ENCODE measurements around the gene NSMF. TPM values are rescaled to one million over a fixed set of nuclear protein-coding genes. Genes with fewer than 3 reads are reported as not detected.

Gene NSMF
- total and polyA plus RNA-seq, 2 donors (not counting 1 experiment from before 2014, with no cell fraction given) = 28.7 to 59.4 TPM

DNA sequence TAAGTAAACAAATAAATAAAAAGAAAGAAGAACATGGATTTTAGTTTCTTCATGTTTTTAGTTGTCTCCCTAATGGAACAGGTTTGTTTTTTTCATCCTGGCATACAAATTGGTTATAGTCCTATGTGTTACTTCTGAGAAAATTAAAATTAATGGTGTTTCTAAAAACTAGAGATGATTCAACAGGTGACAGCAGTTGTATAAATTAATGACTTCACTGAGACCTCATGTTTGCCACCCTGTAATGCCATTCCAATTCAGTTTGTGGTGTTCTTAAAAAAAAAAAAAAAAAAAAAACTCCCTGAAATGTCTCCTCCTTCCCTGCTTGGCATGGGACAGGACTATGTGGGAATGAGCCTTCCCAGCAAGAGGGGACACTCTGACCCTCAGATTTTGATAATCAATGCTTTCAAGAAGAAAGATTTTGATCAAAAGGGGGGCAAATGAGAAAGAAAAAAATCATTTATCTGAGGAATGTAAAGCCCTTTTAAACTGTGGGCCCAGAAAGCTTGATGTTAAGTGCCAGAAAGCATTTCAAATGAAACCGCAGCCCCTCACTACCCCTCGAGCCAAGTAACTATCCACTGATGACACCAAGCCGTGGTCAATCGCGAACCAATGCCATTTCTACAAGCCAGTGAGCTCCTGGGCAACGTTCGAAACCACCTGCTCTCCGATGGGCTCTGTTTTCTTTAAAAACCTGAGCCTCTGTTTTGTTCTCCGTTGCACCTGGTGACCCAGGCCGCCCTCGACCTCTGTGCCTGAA, 37.1 kb downstream of the NSMF start:
- TF ChIP-seq EZH2 (IDR thresholded peaks at IDR 0.05; ENCODE audit: borderline replicate concordance, insufficient read depth, low read depth, low read length, poor library complexity, severe bottlenecking) = no peak
- TF ChIP-seq, protein P1, sequence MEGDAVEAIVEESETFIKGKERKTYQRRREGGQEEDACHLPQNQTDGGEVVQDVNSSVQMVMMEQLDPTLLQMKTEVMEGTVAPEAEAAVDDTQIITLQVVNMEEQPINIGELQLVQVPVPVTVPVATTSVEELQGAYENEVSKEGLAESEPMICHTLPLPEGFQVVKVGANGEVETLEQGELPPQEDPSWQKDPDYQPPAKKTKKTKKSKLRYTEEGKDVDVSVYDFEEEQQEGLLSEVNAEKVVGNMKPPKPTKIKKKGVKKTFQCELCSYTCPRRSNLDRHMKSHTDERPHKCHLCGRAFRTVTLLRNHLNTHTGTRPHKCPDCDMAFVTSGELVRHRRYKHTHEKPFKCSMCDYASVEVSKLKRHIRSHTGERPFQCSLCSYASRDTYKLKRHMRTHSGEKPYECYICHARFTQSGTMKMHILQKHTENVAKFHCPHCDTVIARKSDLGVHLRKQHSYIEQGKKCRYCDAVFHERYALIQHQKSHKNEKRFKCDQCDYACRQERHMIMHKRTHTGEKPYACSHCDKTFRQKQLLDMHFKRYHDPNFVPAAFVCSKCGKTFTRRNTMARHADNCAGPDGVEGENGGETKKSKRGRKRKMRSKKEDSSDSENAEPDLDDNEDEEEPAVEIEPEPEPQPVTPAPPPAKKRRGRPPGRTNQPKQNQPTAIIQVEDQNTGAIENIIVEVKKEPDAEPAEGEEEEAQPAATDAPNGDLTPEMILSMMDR (IDR thresholded peaks at IDR 0.05) = no peak
- 4% methylated on average over 11 of the region's 11 CpGs for WGBS (ENCODE audit: insufficient coverage)
- H3K27me3 ChIP-seq (replicated peaks in 1 of 4; ENCODE audit: control extremely low read depth in 1 of 4, control insufficient read depth in 3 of 4, insufficient read depth in 4 of 4, low read length in 3 of 4) = no peaks in the 10 kb centered on the region
- H3K36me3 ChIP-seq (replicated peaks in 1 of 2; ENCODE audit: control extremely low read depth in 1 of 2, control insufficient read depth in 1 of 2, extremely low read depth in 1 of 2, insufficient read depth in 2 of 2, low read length in 1 of 2) = no peaks in the 10 kb centered on the region
- no peaks in the 10 kb centered on the region for H3K27me3 Mint-ChIP-seq
- peak overlapping the region; percentile 74 for H3K9ac ChIP-seq (ENCODE audit: low read length)
- POLR2A ChIA-PET = interaction anchor here (1.4 to 3.1 kb wide), 4 partner anchors 32 to 167 kb away, joined by 3 to 13 read pairs (median 6); partner anchors contain the start of genes NELFB, NSMF and TOR4A
- DNase-seq (no peak), ATAC-seq (ENCODE audit: low read depth) (no peak)
- peak overlapping the region; percentile 74 for H2AFZ ChIP-seq (ENCODE audit: insufficient read depth, low read depth, low read length, poor library complexity, severe bottlenecking)
- peaks cover 12 to 19% of the 10 kb centered on the region in 2 donors for H3K4me1 ChIP-seq (ENCODE audit: control insufficient read depth in 2 of 2, insufficient read depth in 2 of 2, low read length in 2 of 2)
- H3K4me2 ChIP-seq (replicated peaks; ENCODE audit: low read depth, low read length, poor library complexity, severe bottlenecking) = peak overlapping the region; percentile 87
- peak overlapping the region; percentile 36 to 70 (median 65) for H3K4me3 ChIP-seq (ENCODE audit: control extremely low read depth in 1 of 5, extremely low read depth in 1 of 5, insufficient read depth in 1 of 5, low read depth in 2 of 5, low read length in 4 of 5)
- H3K4me1 Mint-ChIP-seq = peaks cover 11% of the 10 kb centered on the region
- H3K27ac Mint-ChIP-seq = peak overlapping the region; percentile 59
- no peaks in the 10 kb centered on the region for H3K9me3 Mint-ChIP-seq (ENCODE audit: insufficient read depth)
- peak overlapping the region; percentile 86 for H3K4me3 Mint-ChIP-seq
- H3K9me3 ChIP-seq (ENCODE audit: control extremely low read depth in 1 of 3, control insufficient read depth in 2 of 3, insufficient read depth in 1 of 3, low read length in 2 of 3) = no peaks in the 10 kb centered on the region
- intact Hi-C loops (cut with micrococcal nuclease) = loop anchor here (5.0 kb wide), 1 partner anchor 105 kb away; no protein-coding TSS in a partner anchor
- CTCF ChIA-PET = interaction anchor here (1.3 to 3.4 kb wide), 6 partner anchors 9 to 475 kb away, joined by 3 to 23 read pairs (median 8); partner anchors contain the start of gene NRARP
- peaks cover 8% of the 10 kb centered on the region for H4K20me1 ChIP-seq (ENCODE audit: control insufficient read depth, insufficient read depth, low read length, poor library complexity, severe bottlenecking)
- peak overlapping the region in 1 of 2 donors; percentile 58 for H3K27ac ChIP-seq (ENCODE audit: low read length in 2 of 2)
- H3K79me2 ChIP-seq (ENCODE audit: control insufficient read depth, insufficient read depth, low read length) = peaks cover 17% of the 10 kb centered on the region

Measured in B cell (primary cell).